Glutamatergic neuron (in vitro differentiated cells): Measurements from ENCODE around the gene GPR27. TPM values are rescaled to one million over a fixed set of nuclear protein-coding genes. Genes with fewer than 3 reads are reported as not detected.
A peak's percentile ranks its signal among the peaks of the same experiment; 100 is the strongest.

Experiments
- DNase-seq: peaks from one replicate; pipeline ENCODE4 v3.0.0; 2022
- H3K27ac Mint-ChIP-seq: one replicate; pipeline ENCODE4 v1.8.0; 2020; ENCODE audit warnings: mild to moderate bottlenecking, mixed read lengths, inconsistent platforms; ENCODE audit not compliant: unreplicated experiment
- H3K27me3 Mint-ChIP-seq: one replicate; pipeline ENCODE4 v1.8.0; 2020; ENCODE audit warnings: mild to moderate bottlenecking, moderate library complexity, mixed read lengths, inconsistent platforms; ENCODE audit not compliant: unreplicated experiment
- H3K36me3 Mint-ChIP-seq: one replicate; pipeline ENCODE4 v1.8.0; 2020; ENCODE audit warnings: mild to moderate bottlenecking, mixed read lengths, inconsistent platforms; ENCODE audit not compliant: unreplicated experiment
- H3K4me1 Mint-ChIP-seq: one replicate; pipeline ENCODE4 v1.8.0; 2020; ENCODE audit warnings: mild to moderate bottlenecking, low read depth, mixed read lengths, inconsistent platforms; ENCODE audit not compliant: unreplicated experiment
- H3K4me3 Mint-ChIP-seq: one replicate; pipeline ENCODE4 v1.8.0; 2020; ENCODE audit warnings: mild to moderate bottlenecking, mixed read lengths, inconsistent platforms; ENCODE audit not compliant: unreplicated experiment
- H3K9me3 Mint-ChIP-seq: one replicate; pipeline ENCODE4 v1.8.0; 2020; ENCODE audit warnings: mild to moderate bottlenecking, moderate library complexity, mixed read lengths, inconsistent platforms; ENCODE audit not compliant: unreplicated experiment
- CTCF ChIP-seq: fragments of 200-600 bp; sonication (generic); IDR thresholded peaks from one replicate; pipeline ENCODE4 v1.5.0; 2021; ENCODE audit not compliant: partially characterized antibody, unreplicated experiment
- total RNA-seq: library from RNA; stranded (reverse); fragmentation: NEBNext Ultra II Directional; extraction: Animal tissue kit (Norgen Biotek cat#: 25700); gene quantifications from one replicate; pipeline ENCODE4 v1.2.1, GENCODE V29; 2021; ENCODE audit not compliant: unreplicated experiment

Gene GPR27
- total RNA-seq, 1 donor from 2014 or later, result 4.7 TPM

GRCh38 chr3:71783152-71783551, 29.5 kb downstream of the GPR27 start:
- H3K9me3 Mint-ChIP-seq, result peaks cover 3% of the 10 kb centered on the region
- no peak overlapping the region for H3K27ac Mint-ChIP-seq
- no peak for DNase-seq
- H3K4me1 Mint-ChIP-seq, result no peaks in the 10 kb centered on the region
- H3K4me3 Mint-ChIP-seq, result no peak overlapping the region
- peaks cover 16% of the 10 kb centered on the region for H3K27me3 Mint-ChIP-seq
- TF ChIP-seq CTCF, result no peak
- H3K36me3 Mint-ChIP-seq, result no peaks in the 10 kb centered on the region

- no peaks in the 10 kb centered on the region for H3K4me1 Mint-ChIP-seq
- TF ChIP-seq CTCF, result no peak
- H3K27ac Mint-ChIP-seq, result no peak overlapping the region
- no peaks in the 10 kb centered on the region for H3K36me3 Mint-ChIP-seq
- H3K9me3 Mint-ChIP-seq, result peaks cover 3% of the 10 kb centered on the region
- H3K4me3 Mint-ChIP-seq, result peak overlapping the region; percentile 86
- peaks cover 16% of the 10 kb centered on the region for H3K27me3 Mint-ChIP-seq
- no peak for DNase-seq
Observed at GRCh38 chr3:71784201-71784913, 30.7 kb downstream of the GPR27 start.

GRCh38 chr3:71784914-71785531, 31.4 kb downstream of the GPR27 start, which contains the start of gene PROK2:
TSS of gene PROK2 (minus strand) at chr3:71785148. CDS start at chr3:71785052, 96 bp downstream.
- peak within 1 kb of the TSS; percentile 44 for H3K27ac Mint-ChIP-seq
- no peaks in the 10 kb centered on the region for H3K36me3 Mint-ChIP-seq
- no peak for TF ChIP-seq CTCF
- peaks cover 3% of the 10 kb centered on the region for H3K9me3 Mint-ChIP-seq
- H3K27me3 Mint-ChIP-seq, result peaks cover 16% of the 10 kb centered on the region
- H3K4me3 Mint-ChIP-seq, result peak within 1 kb of the TSS; percentile 86
- peak; percentile 53 for DNase-seq
- no peaks in the 10 kb centered on the region for H3K4me1 Mint-ChIP-seq

GRCh38 chr3:71785532-71786216, 32.0 kb downstream of the GPR27 start:
- no peaks in the 10 kb centered on the region for H3K36me3 Mint-ChIP-seq
- peaks cover 3% of the 10 kb centered on the region for H3K9me3 Mint-ChIP-seq
- no peaks in the 10 kb centered on the region for H3K4me1 Mint-ChIP-seq
- H3K4me3 Mint-ChIP-seq, result peak overlapping the region; percentile 86
- no peak for TF ChIP-seq CTCF
- H3K27me3 Mint-ChIP-seq, result peaks cover 16% of the 10 kb centered on the region
- peak overlapping the region; percentile 44 for H3K27ac Mint-ChIP-seq
- DNase-seq, result no peak
